Common myeloid progenitor, CD34-positive (primary cell): ENCODE data around the gene BRD7.

Experiments
- CTCF ChIA-PET: fragments of 350-600 bp; sonication (Branson Sonifier 250); formaldehyde crosslinking; loops from one replicate; lab custom pipeline; 2021; ENCODE audit warnings: antibody characterized with exemption; lab: Charles Lee
- POLR2A ChIA-PET: fragments of 350-600 bp; sonication (Branson Sonifier 250); formaldehyde crosslinking; loops from one replicate; lab custom pipeline; 2021; ENCODE audit warnings: antibody characterized with exemption; lab: Charles Lee
- DNase-seq, 3 donors: peaks; one replicate each; pipeline versions ENCODE4 v3.0.0 to v3.0.0-alpha.2; 2013
- H3K27ac ChIP-seq, 2 experiments: 1 replicate in 1 of 2; 2 replicates in 1 of 2; pipeline ENCODE4 v1.7.0; 2013; ENCODE audit warnings: inconsistent platforms in 2 of 2, low read length in 2 of 2, mild to moderate bottlenecking in 2 of 2, low read depth in 1 of 2, moderate library complexity in 1 of 2; ENCODE audit not compliant: severe bottlenecking in 2 of 2, insufficient read depth in 1 of 2, poor library complexity in 1 of 2
- H3K27me3 ChIP-seq, 5 experiments: replicated peaks in 2 of 5; 1 replicate in 3 of 5; 2 replicates in 2 of 5; pipeline versions ENCODE4 v1.6.1 to v1.7.0; 2013; ENCODE audit warnings: low read length in 4 of 5, mild to moderate bottlenecking in 2 of 5, moderate library complexity in 2 of 5, inconsistent platforms in 1 of 5; ENCODE audit not compliant: insufficient read depth in 5 of 5, control insufficient read depth in 4 of 5
- H3K36me3 ChIP-seq, 4 experiments: 1 replicate in 2 of 4; 2 replicates in 2 of 4; pipeline versions ENCODE4 v1.6.1 to v1.7.0; 2013; ENCODE audit warnings: low read length in 3 of 4, control low read depth in 1 of 4, mild to moderate bottlenecking in 1 of 4; ENCODE audit not compliant: control insufficient read depth in 4 of 4, insufficient read depth in 4 of 4
- H3K4me1 ChIP-seq, 4 experiments: 1 replicate in 3 of 4; 2 replicates in 1 of 4; pipeline versions ENCODE4 v1.6.1 to v1.7.1; 2013; ENCODE audit warnings: low read length in 3 of 4, mild to moderate bottlenecking in 3 of 4, control low read depth in 1 of 4, inconsistent platforms in 1 of 4, moderate library complexity in 1 of 4; ENCODE audit not compliant: control insufficient read depth in 4 of 4, insufficient read depth in 4 of 4; ENCODE audit errors: control extremely low read depth in 1 of 4
- H3K4me3 ChIP-seq, 7 experiments: 1 replicate in 4 of 7; 2 replicates in 3 of 7; pipeline versions ENCODE4 v1.5.1 to v1.7.0; 2013; ENCODE audit warnings: mild to moderate bottlenecking in 7 of 7, low read length in 6 of 7, moderate library complexity in 6 of 7, inconsistent platforms in 2 of 7, low read depth in 2 of 7, control low read depth in 1 of 7; ENCODE audit not compliant: insufficient read depth in 4 of 7, control insufficient read depth in 1 of 7; ENCODE audit errors: extremely low read depth in 1 of 7
- H3K9me3 ChIP-seq, 5 experiments: 1 replicate in 4 of 5; 2 replicates in 1 of 5; pipeline versions ENCODE4 v1.6.1 to v1.7.1; 2013; ENCODE audit warnings: low read length in 4 of 5, mild to moderate bottlenecking in 2 of 5, inconsistent platforms in 1 of 5, low read depth in 1 of 5, moderate library complexity in 1 of 5; ENCODE audit not compliant: control insufficient read depth in 4 of 5, insufficient read depth in 2 of 5; ENCODE audit errors: control extremely low read depth in 1 of 5
- WGBS: methylation state at CpG from one replicate; pipeline ENCODE4 v1.1.5; 2013; ENCODE audit not compliant: insufficient coverage; 5-methylcytosine and 5-hydroxymethylcytosine counted together

The BRD7 gene

DNA sequence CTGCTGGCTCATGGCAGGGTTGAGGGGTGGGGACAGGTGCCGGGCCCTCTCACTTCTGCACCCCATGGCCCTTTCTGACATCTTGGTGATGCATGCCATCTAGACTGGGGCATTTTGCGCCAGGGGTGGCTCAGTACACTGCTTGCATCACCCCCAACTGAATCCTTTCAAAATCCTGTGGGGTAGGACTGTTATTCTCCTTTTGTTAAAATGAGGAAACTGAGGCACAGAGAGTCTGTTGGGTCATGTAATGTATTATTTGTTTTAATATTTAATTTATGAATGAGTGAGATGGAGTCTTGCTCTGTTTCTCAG lies 92.5 kb downstream of the BRD7 start:
- POLR2A ChIA-PET, result no interaction called here
- no peak overlapping the region for H3K27ac ChIP-seq

DNA sequence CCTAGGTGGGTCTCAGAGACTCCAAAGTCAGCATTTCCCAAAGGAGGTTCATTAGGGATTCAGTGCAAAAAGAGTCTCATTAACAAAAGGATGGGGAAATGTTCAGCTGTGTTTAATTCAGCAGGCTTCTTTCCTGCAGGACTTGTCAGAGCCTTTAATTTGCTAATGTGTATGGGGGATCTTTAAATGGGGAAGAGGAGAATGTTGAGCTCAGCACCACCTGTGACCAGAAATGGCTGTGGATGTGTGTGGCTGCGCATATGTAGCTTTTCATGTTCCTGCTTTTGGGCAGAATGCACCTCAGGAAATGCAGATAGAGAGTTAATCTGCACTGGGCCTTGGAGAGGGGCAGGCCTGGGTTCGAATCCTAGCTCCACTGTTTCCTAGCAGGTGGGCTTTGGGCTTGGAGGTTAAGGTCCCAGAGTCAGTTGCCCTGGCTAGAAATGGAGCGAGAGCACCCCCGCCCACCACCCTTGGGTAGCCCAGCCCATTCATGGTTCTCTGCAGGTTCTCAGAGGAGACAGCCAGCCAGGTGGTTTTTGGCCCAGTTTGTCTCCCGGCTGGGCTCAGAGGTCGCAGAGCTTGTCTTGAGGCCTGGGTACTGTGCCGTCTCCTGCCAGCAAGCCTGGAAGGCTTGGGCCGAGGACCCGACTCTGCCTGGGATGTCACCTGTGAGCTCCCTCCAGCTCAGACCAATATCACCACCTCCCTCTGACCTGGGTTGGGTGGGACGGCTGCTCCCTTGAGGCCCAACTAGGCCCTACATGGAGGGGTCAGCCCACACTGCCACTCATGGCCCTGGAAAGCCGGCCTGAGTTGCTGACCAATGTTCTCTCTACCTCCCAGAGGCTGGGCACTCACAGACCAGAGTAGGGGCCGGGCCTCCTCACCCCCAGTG lies 93.1 kb downstream of the BRD7 start:
- Histone ChIP-seq H3K4me3 (peak overlapping the region in 3 of 7 experiments; percentile 6 to 71 (median 70)), H3K27ac (peak overlapping the region in 1 of 2 experiments; percentile 84), H3K4me1 (peaks cover 17 to 93% (median 78%) of the 10 kb centered on the region in 4 experiments), H3K36me3 (peaks cover 0 to 22% (median 1%) of the 10 kb centered on the region in 4 experiments), H3K27me3 (no peaks in the 10 kb centered on the region), H3K9me3 (no peaks in the 10 kb centered on the region)
- no peak for DNase-seq
- POLR2A ChIA-PET, result interaction anchor here (1.5 to 2.6 kb wide), 2 partner anchors 7 to 10 kb away, joined by 6 to 14 read pairs; partner anchors contain the start of gene ADCY7
- WGBS, result 80% methylated on average over 9 of the region's 12 CpGs
- CTCF ChIA-PET, result interaction anchor here (0.7 to 20.0 kb wide), 12 partner anchors 9 to 394 kb away, joined by 3 to 274 read pairs (median 4); partner anchors contain the start of gene ADCY7

More for the DNA sequence above, 92.5 kb downstream of the BRD7 start:
- Histone ChIP-seq H3K36me3 (peaks cover 0 to 21% (median 1%) of the 10 kb centered on the region in 4 experiments), H3K4me3 (no peak overlapping the region), H3K9me3 (no peaks in the 10 kb centered on the region), H3K27me3 (no peaks in the 10 kb centered on the region), H3K4me1 (peaks cover 17 to 93% (median 84%) of the 10 kb centered on the region in 4 experiments)
- CTCF ChIA-PET, result interaction anchor here (0.6 to 20.0 kb wide), 5 partner anchors 8 to 105 kb away, joined by 3 to 274 read pairs (median 8); partner anchors contain the start of gene ADCY7
- WGBS, result 100% methylated on average over 1 of the region's 2 CpGs
- DNase-seq, result no peak

DNA sequence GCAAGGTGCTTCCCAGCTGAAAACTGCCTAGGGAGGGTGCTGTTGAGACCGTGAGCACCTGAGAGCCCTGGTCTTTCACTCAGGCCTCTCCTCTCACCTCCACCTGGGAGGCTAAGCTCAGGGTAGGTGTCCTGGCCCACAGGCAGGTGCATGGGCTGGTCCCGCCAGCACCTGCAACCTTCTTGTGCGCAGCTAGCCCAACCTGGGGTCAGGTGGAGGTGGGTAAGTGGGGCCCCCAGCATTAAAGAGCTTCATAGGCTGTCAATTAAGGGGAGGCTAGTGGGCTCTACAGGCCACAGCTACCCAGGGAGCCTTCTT lies 93.7 kb downstream of the BRD7 start:
- H3K27ac ChIP-seq, result peak overlapping the region in 1 of 2 experiments; percentile 84
- peak overlapping the region in 5 of 7 experiments; percentile 51 to 71 (median 70) for H3K4me3 ChIP-seq
- CTCF ChIA-PET, result interaction anchor here (0.7 to 20.0 kb wide), 13 partner anchors 9 to 394 kb away, joined by 3 to 274 read pairs (median 4); partner anchors contain the start of gene ADCY7

DNA sequence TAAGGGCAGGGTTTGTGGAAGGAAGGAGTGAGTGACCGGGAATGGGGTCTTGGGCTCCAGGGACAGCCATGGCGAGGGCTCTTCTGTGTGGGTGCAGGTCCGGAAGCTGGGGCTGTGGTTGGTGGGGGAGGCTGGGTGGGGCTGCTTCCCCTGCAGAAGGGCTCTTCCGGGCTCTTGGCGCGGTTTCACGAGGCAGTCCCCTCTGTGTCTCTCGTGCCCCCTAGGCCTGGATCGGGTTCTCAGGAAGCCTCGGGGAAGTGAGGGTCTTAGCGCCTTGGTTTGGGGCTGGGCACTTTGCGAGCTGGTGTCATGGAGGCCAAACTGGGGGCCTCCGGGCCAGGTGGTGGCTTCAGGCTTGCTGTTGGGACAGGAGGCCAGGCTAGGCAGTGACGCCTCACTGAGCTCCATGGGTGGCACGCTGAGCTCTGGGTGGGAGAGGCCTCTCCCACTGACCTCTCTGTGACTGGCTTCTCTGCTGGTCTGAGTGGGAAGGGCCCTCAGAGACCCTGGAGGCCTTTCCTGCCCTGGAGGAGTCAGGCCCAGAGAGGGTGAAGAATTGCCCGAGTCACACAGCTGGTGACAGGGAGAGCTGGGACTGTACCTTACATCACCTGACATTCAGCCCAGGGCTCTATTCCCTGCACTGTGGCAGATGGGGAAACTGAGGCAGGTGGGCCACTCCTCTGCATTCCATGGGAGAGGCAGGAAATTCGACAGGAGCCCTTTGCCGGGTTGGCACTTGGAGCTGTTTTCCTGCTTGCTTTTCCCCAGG lies 94.3 kb downstream of the BRD7 start:
- peak overlapping the region in 6 of 7 experiments; percentile 40 to 71 (median 67) for H3K4me3 ChIP-seq
- WGBS, result 8% methylated on average over 15 of the region's 18 CpGs
- POLR2A ChIA-PET, result interaction anchor here (0.6 to 2.6 kb wide), 9 partner anchors 8 to 39 kb away, joined by 3 to 14 read pairs (median 4); partner anchors contain the start of gene ADCY7
- H3K36me3 ChIP-seq, result peaks cover 0 to 26% (median 3%) of the 10 kb centered on the region in 4 experiments
- H3K27ac ChIP-seq, result peak overlapping the region; percentile 72 to 84
- peaks cover 9 to 93% (median 69%) of the 10 kb centered on the region in 4 experiments for H3K4me1 ChIP-seq
- no peaks in the 10 kb centered on the region for H3K27me3 ChIP-seq
- H3K9me3 ChIP-seq, result no peaks in the 10 kb centered on the region
- CTCF ChIA-PET, result interaction anchor here (0.9 to 20.0 kb wide), 12 partner anchors 10 to 395 kb away, joined by 3 to 274 read pairs (median 5); partner anchors contain the start of gene ADCY7
- peak; percentile 60 to 87 (median 84) for DNase-seq

More for the DNA sequence above, 93.7 kb downstream of the BRD7 start:
- DNase-seq, result no peak
- 25% methylated on average over 1 of the region's 3 CpGs for WGBS
- Histone ChIP-seq H3K4me1 (peaks cover 14 to 93% (median 73%) of the 10 kb centered on the region in 4 experiments), H3K27me3 (no peaks in the 10 kb centered on the region), H3K36me3 (peaks cover 0 to 25% (median 3%) of the 10 kb centered on the region in 4 experiments), H3K9me3 (no peaks in the 10 kb centered on the region)
- POLR2A ChIA-PET, result interaction anchor here (0.9 to 2.6 kb wide), 4 partner anchors 8 to 22 kb away, joined by 3 to 14 read pairs (median 5); partner anchors contain the start of gene ADCY7

DNA sequence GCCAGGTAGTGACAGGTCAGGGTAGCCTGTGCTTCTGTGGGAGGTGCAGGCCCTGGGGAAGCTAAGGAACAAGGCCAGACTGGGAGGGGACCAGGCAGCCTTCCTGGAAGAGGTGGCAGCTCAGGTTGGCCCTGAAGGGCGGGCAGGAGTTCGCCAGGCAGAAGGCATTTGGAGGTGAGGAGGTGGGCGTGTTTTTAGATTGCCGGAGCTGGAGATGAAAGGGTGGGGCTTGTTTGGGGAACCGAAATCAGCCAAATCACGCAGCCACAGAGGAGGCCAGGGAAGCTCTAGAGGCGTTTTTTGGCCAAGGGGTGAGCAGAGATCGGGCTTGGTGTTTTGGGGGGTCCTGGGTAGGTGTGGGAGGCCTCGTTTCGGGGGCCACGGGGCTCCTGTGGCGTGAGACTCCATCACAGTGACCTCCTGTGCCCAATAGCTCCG lies 94.9 kb downstream of the BRD7 start:
- Histone ChIP-seq H3K9me3 (no peaks in the 10 kb centered on the region), H3K4me1 (peaks cover 4 to 93% (median 65%) of the 10 kb centered on the region in 4 experiments), H3K4me3 (peak overlapping the region in 6 of 7 experiments; percentile 6 to 71 (median 67)), H3K27me3 (no peaks in the 10 kb centered on the region), H3K36me3 (peaks cover 0 to 26% (median 3%) of the 10 kb centered on the region in 4 experiments), H3K27ac (peak overlapping the region; percentile 72 to 84)
- ChIA-PET POLR2A (interaction anchor here (0.6 to 2.6 kb wide), 7 partner anchors 9 to 40 kb away, joined by 3 to 14 read pairs (median 4); no protein-coding TSS in a partner anchor), CTCF (interaction anchor here (0.9 to 20.0 kb wide), 7 partner anchors 10 to 207 kb away, joined by 4 to 274 read pairs (median 14); partner anchors contain the start of gene ADCY7)
- DNase-seq, result peak; percentile 83 to 96 (median 95)
- WGBS, result 5% methylated on average over 3 of the region's 13 CpGs

DNA sequence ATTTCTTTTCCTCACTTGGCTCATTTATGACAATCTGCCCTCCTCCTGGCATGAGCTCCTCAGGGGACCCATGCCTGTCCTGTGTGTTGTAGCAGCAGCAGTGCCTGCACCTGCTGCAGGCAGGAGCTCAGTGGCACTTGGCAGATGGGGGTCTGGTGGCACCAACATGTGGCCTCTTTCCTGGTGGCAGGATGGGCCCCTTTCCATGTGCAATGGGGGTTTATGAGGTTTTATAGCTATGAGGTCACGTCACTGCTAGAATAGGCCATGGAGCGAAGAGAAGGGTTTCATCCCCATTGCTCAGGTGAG lies 95.5 kb downstream of the BRD7 start:
- Histone ChIP-seq H3K4me1 (peaks cover 4 to 92% (median 62%) of the 10 kb centered on the region in 4 experiments), H3K27ac (no peak overlapping the region), H3K36me3 (peaks cover 0 to 26% (median 3%) of the 10 kb centered on the region in 4 experiments), H3K9me3 (no peaks in the 10 kb centered on the region), H3K4me3 (peak overlapping the region in 2 of 7 experiments; percentile 70 to 71), H3K27me3 (no peaks in the 10 kb centered on the region)
- POLR2A ChIA-PET, result interaction anchor here (1.0 to 2.6 kb wide), 2 partner anchors 9 to 40 kb away, joined by 4 to 14 read pairs; no protein-coding TSS in a partner anchor
- DNase-seq, result no peak
- CTCF ChIA-PET, result interaction anchor here (0.8 to 20.0 kb wide), 7 partner anchors 11 to 207 kb away, joined by 3 to 274 read pairs (median 14); partner anchors contain the start of gene ADCY7
- 88% methylated on average over 2 of the region's 2 CpGs for WGBS
